ENCODE data around the gene FRMPD3.

GRCh38 chrX:107450823-107451509, 1.5 kb downstream of the FRMPD3 start:
- TF ChIP-seq SUZ12 (IDR thresholded peaks at IDR 0.05; ENCODE audit: extremely low read depth, insufficient read depth, insufficient read length) (no peak), ZNF274 (IDR thresholded peaks at IDR 0.05; ENCODE audit: low read depth, low read length) (no peak)

Measured in NT2/D1 (cell line).